Kidney (tissue), 14 donors: ENCODE results near the gene MFSD6L. TPM values are rescaled to one million over a fixed set of nuclear protein-coding genes. Genes with fewer than 3 reads are reported as not detected.
A peak's percentile ranks its signal among the peaks of the same experiment; 100 is the strongest.

Experiments used
- DNase-seq, 5 donors: peaks; one replicate each; pipeline ENCODE4 v3.0.0-alpha.2; 2013 to 2020
- FAIRE-seq: peaks from 2 replicates; lab custom pipeline; 2012; peaks lifted over from hg19 to GRCh38; lab: Jason Lieb, UNC
- H3K27ac ChIP-seq, 2 donors: one replicate each; pipeline ENCODE4 v1.7.0; 2013; ENCODE audit warnings: low read depth in 2 of 2, low read length in 2 of 2, inconsistent platforms in 1 of 2
- H3K27me3 ChIP-seq: one replicate; pipeline ENCODE4 v1.7.1; 2013; ENCODE audit warnings: low read length, inconsistent platforms; ENCODE audit not compliant: control insufficient read depth, insufficient read depth
- H3K36me3 ChIP-seq, 3 donors: one replicate each; pipeline versions ENCODE4 v1.7.0 to v1.7.1; 2013; ENCODE audit warnings: low read length in 3 of 3, control low read depth in 1 of 3, inconsistent platforms in 1 of 3; ENCODE audit not compliant: insufficient read depth in 3 of 3, control insufficient read depth in 2 of 3
- H3K4me1 ChIP-seq, 3 donors: one replicate each; pipeline versions ENCODE4 v1.7.0 to v1.7.1; 2013; ENCODE audit warnings: low read length in 3 of 3, inconsistent platforms in 1 of 3, low read depth in 1 of 3; ENCODE audit not compliant: control insufficient read depth in 2 of 3, insufficient read depth in 2 of 3
- H3K4me3 ChIP-seq, 3 donors: one replicate each; pipeline versions ENCODE4 v1.7.0 to v1.8.1; 2013; ENCODE audit warnings: low read length in 3 of 3, control low read depth in 1 of 3, inconsistent platforms in 1 of 3
- H3K9ac ChIP-seq, 3 donors: one replicate each; pipeline versions ENCODE4 v1.7.0 to v1.7.1; 2013; ENCODE audit warnings: low read length in 3 of 3, control low read depth in 1 of 3, inconsistent platforms in 1 of 3
- H3K9me3 ChIP-seq, 3 donors: one replicate each; pipeline versions ENCODE4 v1.7.0 to v1.7.1; 2013; ENCODE audit warnings: low read length in 3 of 3, control low read depth in 1 of 3, inconsistent platforms in 1 of 3; ENCODE audit not compliant: control insufficient read depth in 2 of 3, insufficient read depth in 1 of 3
- CTCF ChIP-seq: IDR thresholded peaks from 3 replicates; pipeline ENCODE4 v1.5.1; 2012; ENCODE audit warnings: mild to moderate bottlenecking, moderate library complexity, borderline replicate concordance; ENCODE audit not compliant: insufficient read depth; ENCODE audit errors: extremely low read depth
- intact Hi-C: fragments of 100-400 bp; cut with DNase I; formaldehyde crosslinking; loops from one replicate; pipeline ENCODE4 v1.11.1; 2022
- polyA plus RNA-seq: library from polyadenylated mRNA; stranded (reverse); fragments of 350-450 nt; fragmentation: Illumina TruSeq; extraction: RNeasy Lipid Tissue Mini Kit (QIAGEN cat#74804); gene quantifications from one replicate; pipeline ENCODE4 v1.2.3, GENCODE V29; 2014; ENCODE audit warnings: low read depth, low replicate concordance; ENCODE audit not compliant: insufficient read depth
- total RNA-seq: library from RNA; stranded (reverse); fragmentation: NEBNext Ultra II Directional; extraction: Animal tissue kit (Norgen Biotek cat#: 25700); gene quantifications from one replicate; pipeline ENCODE4 v1.2.1, GENCODE V29; 2021
- donor health status: control.
- donor health status: control.
- donor health status: control.
- donor health status: control.
- donor health status: control.
- donor health status: DM: yes; HTN: yes; CAD: no.
- donor health status: Normal renal cell carcinoma (clear cell type).

Gene MFSD6L
- total and polyA plus RNA-seq, 2 donors from 2014 or later = 3.1 to 3.8 TPM

DNA sequence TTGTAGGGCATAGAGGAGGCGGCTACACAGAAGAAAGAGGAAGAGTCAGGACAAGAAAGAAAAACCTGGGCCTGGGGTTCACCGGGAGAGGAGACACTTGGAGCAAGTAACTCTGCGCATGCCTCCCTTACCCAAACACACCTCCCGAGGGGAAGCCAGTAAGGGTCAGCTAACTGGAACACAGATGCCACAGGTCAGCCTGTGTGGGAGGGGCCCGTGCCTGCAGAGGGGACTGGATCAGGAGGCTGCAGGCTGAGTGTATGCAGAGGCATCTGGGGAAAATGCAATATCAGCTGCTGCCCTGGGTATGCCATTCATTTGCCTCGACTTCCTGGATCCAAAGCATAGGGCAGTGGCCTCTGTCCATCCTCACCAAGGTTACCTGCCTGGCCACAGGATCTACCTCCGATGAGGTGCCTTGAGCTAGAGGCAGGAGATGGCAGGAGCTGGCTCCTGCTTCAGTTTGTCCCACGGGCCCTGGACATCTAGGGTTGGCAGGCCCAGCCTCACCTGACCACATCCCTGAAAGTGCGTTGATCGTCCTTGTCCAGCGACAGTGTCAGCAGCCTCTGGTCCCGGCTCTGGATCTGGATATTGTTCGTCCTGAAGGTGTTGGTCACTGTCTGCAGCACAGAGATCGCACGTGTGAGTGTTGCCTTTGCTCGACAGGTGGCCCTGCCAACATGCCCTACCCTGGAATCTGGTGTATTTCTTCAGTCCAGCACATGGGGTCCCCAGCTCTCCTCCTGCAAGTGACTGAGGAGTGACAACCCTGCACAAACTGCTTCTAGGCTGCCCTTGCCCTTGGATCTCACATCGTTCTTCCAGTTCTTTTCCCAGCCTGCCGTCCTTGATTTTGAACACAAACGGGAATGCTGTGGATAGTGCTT lies 4.6 kb upstream of the MFSD6L start:
- FAIRE-seq = no peak
- no peak for TF ChIP-seq CTCF
- Histone ChIP-seq H3K4me3 (no peak overlapping the region), H3K27me3 (no peaks in the 10 kb centered on the region), H3K9me3 (no peaks in the 10 kb centered on the region), H3K4me1 (peaks cover 0 to 6% (median 4%) of the 10 kb centered on the region in 3 donors), H3K9ac (no peak overlapping the region), H3K36me3 (no peaks in the 10 kb centered on the region), H3K27ac (no peak overlapping the region)
- peak in 4 of 5 donors; percentile 68 to 84 (median 74) for DNase-seq
- intact Hi-C loops = no loop called here

DNA sequence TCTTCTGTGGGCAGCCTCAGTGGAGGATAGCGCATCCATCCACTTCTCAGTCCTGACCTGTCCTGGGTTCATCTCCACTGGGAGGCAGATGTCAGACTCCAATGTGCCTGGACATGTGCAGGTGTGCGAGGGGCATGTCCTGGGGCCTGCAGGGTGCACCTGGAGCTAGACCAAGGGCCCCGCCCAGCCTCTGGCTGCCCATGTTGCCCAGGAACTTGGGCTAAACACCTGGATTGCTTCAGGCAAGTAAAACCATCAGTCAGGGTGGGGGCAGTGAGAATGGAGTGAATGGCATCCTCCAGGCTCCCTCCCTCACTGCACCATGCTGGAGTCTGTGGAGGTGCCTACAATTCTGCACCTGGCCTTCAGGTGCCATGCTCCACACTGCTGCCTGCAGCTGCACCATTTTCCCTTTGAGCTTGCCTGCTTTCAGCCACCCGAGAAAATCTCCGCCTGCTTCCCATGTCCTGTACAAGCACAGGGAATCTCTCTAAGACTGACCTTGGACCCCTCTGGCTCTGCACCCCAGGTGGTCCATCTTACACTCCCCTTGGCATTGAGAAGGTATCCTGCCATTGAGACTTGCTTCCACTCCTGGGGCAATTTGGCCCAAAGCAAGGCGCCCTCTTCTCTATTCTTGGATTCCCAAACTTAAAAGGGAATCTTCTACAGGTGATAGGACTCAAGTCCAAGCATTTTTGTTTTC lies 2.1 kb upstream of the MFSD6L start:
- Histone ChIP-seq H3K4me1 (peaks cover 0 to 6% (median 4%) of the 10 kb centered on the region in 3 donors), H3K4me3 (no peak overlapping the region), H3K27me3 (no peaks in the 10 kb centered on the region), H3K36me3 (no peaks in the 10 kb centered on the region), H3K9ac (no peak overlapping the region), H3K9me3 (no peaks in the 10 kb centered on the region), H3K27ac (no peak overlapping the region)
- no peak for TF ChIP-seq CTCF
- DNase-seq (no peak), FAIRE-seq (no peak)
- intact Hi-C loops = no loop called here

GRCh38 chr17:8800656-8801055 lies 1.5 kb upstream of the MFSD6L start:
- no peak for DNase-seq
- H3K9ac ChIP-seq = no peak overlapping the region
- H3K9me3 ChIP-seq = no peaks in the 10 kb centered on the region
- no peak overlapping the region for H3K4me3 ChIP-seq
- no peaks in the 10 kb centered on the region for H3K36me3 ChIP-seq
- H3K27ac ChIP-seq = no peak overlapping the region
- FAIRE-seq = no peak
- no peak for TF ChIP-seq CTCF
- intact Hi-C loops = no loop called here
- H3K4me1 ChIP-seq = peaks cover 0 to 6% (median 4%) of the 10 kb centered on the region in 3 donors
- no peaks in the 10 kb centered on the region for H3K27me3 ChIP-seq
